ENCODE results near the gene SULT1B1. TPM values are rescaled to one million over a fixed set of nuclear protein-coding genes. Genes with fewer than 3 reads are reported as not detected.

Gene SULT1B1
- total and polyA plus RNA-seq, 2 of the 8 experiments (the other 6 are each of a cell fraction or from before 2014, with no cell fraction given) = not detected

- Histone ChIP-seq H3K23me2 (ENCODE audit: low read depth, low read length) (no peaks in the 10 kb centered on the region), H2AK5ac (ENCODE audit: low read depth, low read length) (no peak overlapping the region), H4K20me1 (replicated peaks in 1 of 2; ENCODE audit: control insufficient read depth in 1 of 2, insufficient read depth in 2 of 2, low read length in 2 of 2) (no peaks in the 10 kb centered on the region), H3K4me3 (ENCODE audit: extremely low read depth in 1 of 4, insufficient read depth in 2 of 4, low read depth in 3 of 4, low read length in 4 of 4) (no peak overlapping the region), H3K18ac (ENCODE audit: extremely low read depth, low read length) (no peak overlapping the region), H3K4me1 (replicated peaks in 1 of 4; ENCODE audit: control insufficient read depth in 3 of 4, insufficient read depth in 4 of 4, low read length in 3 of 4) (no peaks in the 10 kb centered on the region; a peak in 1 of 7 replicates), H3K4ac (replicated peaks; ENCODE audit: insufficient read length, low read depth, low read length) (no peak overlapping the region), H2AFZ (ENCODE audit: low read length) (no peak overlapping the region), H3K36me3 (ENCODE audit: control insufficient read depth in 2 of 4, insufficient read depth in 4 of 4, low read length in 3 of 4) (no peaks in the 10 kb centered on the region), H3K9ac (replicated peaks in 1 of 4; ENCODE audit: extremely low read depth in 1 of 4, low read depth in 3 of 4, low read length in 3 of 4) (no peak overlapping the region), H3K9me3 (ENCODE audit: insufficient read depth in 2 of 2, low read depth in 1 of 2, low read length in 1 of 2) (no peaks in the 10 kb centered on the region), H3K79me2 (ENCODE audit: control insufficient read depth in 1 of 2, insufficient read depth in 2 of 2, low read length in 2 of 2) (no peaks in the 10 kb centered on the region), H2BK12ac (ENCODE audit: low read depth, low read length) (no peak overlapping the region), H2BK15ac (ENCODE audit: low read length) (no peak overlapping the region), H2BK120ac (replicated peaks; ENCODE audit: low read depth, low read length) (no peak overlapping the region), H2BK20ac (ENCODE audit: low read length) (no peak overlapping the region), H3K27me3 (replicated peaks in 1 of 4; ENCODE audit: control insufficient read depth in 3 of 4, extremely low read depth in 1 of 4, insufficient read depth in 3 of 4, low read length in 3 of 4) (no peaks in the 10 kb centered on the region), H3K79me1 (ENCODE audit: low read depth, low read length) (no peaks in the 10 kb centered on the region), H3K14ac (ENCODE audit: insufficient read length) (no peak overlapping the region), H4K91ac (replicated peaks; ENCODE audit: insufficient read length, low read length) (no peak overlapping the region), H4K5ac (ENCODE audit: insufficient read length, low read depth, low read length) (no peak overlapping the region), H4K8ac (ENCODE audit: extremely low read depth, insufficient read depth, low read length) (no peak overlapping the region), H3K27ac (ENCODE audit: low read depth, low read length) (no peak overlapping the region), H2BK5ac (ENCODE audit: low read depth, low read length) (no peak overlapping the region), H3K23ac (ENCODE audit: insufficient read length) (no peak overlapping the region), H3K56ac (replicated peaks; ENCODE audit: insufficient read length, low read depth, low read length) (no peak overlapping the region), H3K4me2 (ENCODE audit: insufficient read depth in 1 of 2, low read depth in 2 of 2, low read length in 2 of 2) (no peak overlapping the region)
- DNase-seq (ENCODE audit: low read depth in 1 of 2, low spot score in 2 of 2) = no peak
- WGBS, 2 experiments (ENCODE audit: extremely low coverage in 1 of 2, insufficient coverage in 1 of 2, insufficient read length in 1 of 2, insufficient replicate concordance in 2 of 2, low coverage in 1 of 2, low lambda C conversion rate in 2 of 2, missing lambda C conversion rate in 1 of 2) = 92% methylated on average over 4 of the region's 4 CpGs; no CpG with 5 or more reads in 1 of the 2 experiments
- POLR2A ChIA-PET (ENCODE audit: partially characterized antibody) = no interaction called here
- no peak for TF ChIP-seq KDM1A (IDR thresholded peaks at IDR 0.05; ENCODE audit: borderline replicate concordance, low read length)
- no peak for TF ChIP-seq SUZ12 (IDR thresholded peaks at IDR 0.05; ENCODE audit: low read length)
- no peak for TF ChIP-seq EZH2 (IDR thresholded peaks at IDR 0.05; ENCODE audit: low read depth, low read length, severe bottlenecking)
- TF ChIP-seq TBP (IDR thresholded peaks at IDR 0.05; ENCODE audit: low read depth, low read length) = no peak
- TF ChIP-seq CTBP2 (IDR thresholded peaks at IDR 0.05; ENCODE audit: borderline replicate concordance, insufficient read depth, insufficient read length, low read length) = no peak
- TF ChIP-seq RBBP5 (IDR thresholded peaks at IDR 0.05; ENCODE audit: borderline replicate concordance, low read depth, low read length) = no peak
- no peak for TF ChIP-seq MAX (IDR thresholded peaks at IDR 0.05)
- no peak for FAIRE-seq
- CTCF ChIA-PET (ENCODE audit: partially characterized antibody) = no interaction called here
Observed at GRCh38 chr4:69726971-69727370, 33.4 kb downstream of the SULT1B1 start.
